ENCODE data around the gene FLNB.

GRCh38 chr3:58102976-58103451, 94.8 kb downstream of the FLNB start:
- TF ChIP-seq ATF2 (CRISPR knock-in tag; IDR thresholded peaks at IDR 0.05; ENCODE audit: borderline replicate concordance, low read depth): no peak
- TF ChIP-seq SP1 (CRISPR knock-in tag; conservative IDR thresholded peaks at IDR 0.05): no peak
- TF ChIP-seq ZNF263 (CRISPR knock-in tag; IDR thresholded peaks at IDR 0.05; ENCODE audit: low read depth): no peak
